HCT116 (cell line): Measurements from ENCODE around the gene PPIF. TPM values are rescaled to one million over a fixed set of nuclear protein-coding genes. Genes with fewer than 3 reads are reported as not detected.
A peak's percentile ranks its signal among the peaks of the same experiment; 100 is the strongest.

Experiments
- ATAC-seq: fragments of 200-7000 bp; cut with Tn5 transposase; 2 replicates; pipeline ENCODE4 v1.9.1; 2020; ENCODE audit warnings: mild to moderate bottlenecking, moderate library complexity
- BruUV-seq: library from RNA; stranded (reverse); fragments of 400-500 nt; replicated peaks from 2 replicates; lab custom pipeline; 2021; lab: Mats Ljungman, UMichigan
- CTCF ChIA-PET: fragments of 300-600 bp; sonication (Branson Sonifier 250); formaldehyde crosslinking; loops from one replicate; lab custom pipeline; 2021; ENCODE audit warnings: antibody characterized with exemption; lab: Charles Lee
- POLR2A ChIA-PET: fragments of 300-600, 350-600 bp; sonication (Branson Sonifier 250); formaldehyde crosslinking; loops from one replicate; lab custom pipeline; 2021; ENCODE audit warnings: antibody characterized with exemption; lab: Charles Lee
- RAD21 ChIA-PET, 2 experiments: fragments of 300-600 bp; sonication (Branson Sonifier 250); formaldehyde crosslinking; loops; one replicate each; lab custom pipeline; 2023; ENCODE audit warnings: low total read pairs in 2 of 2; ENCODE audit not compliant: uncharacterized antibody in 2 of 2, unreplicated experiment in 2 of 2, low non-redundant PET in 1 of 2; lab: Charles Lee
- DNase-seq: peaks from one replicate; pipeline ENCODE4 v3.0.0-alpha.2; 2010; ENCODE audit warnings: low read depth, low spot score
- H2AFZ ChIP-seq: fragments of 200-600 bp; shearing (Covaris generic), sonication (generic); 2 replicates; pipeline ENCODE4 v1.6.1; 2017; ENCODE audit warnings: low read depth, mixed run types, mixed read lengths, antibody characterized with exemption, low read length; ENCODE audit not compliant: poor library complexity, severe bottlenecking
- H3K27ac ChIP-seq: 2 replicates; pipeline ENCODE4 v1.5.1; 2012; ENCODE audit warnings: low read depth, low read length
- H3K27me3 ChIP-seq: fragments of 200-600 bp; sonication (generic); 2 replicates; pipeline ENCODE4 v1.6.1; 2016; ENCODE audit warnings: mixed run types, low read length, mixed read lengths; ENCODE audit not compliant: insufficient read depth
- H3K36me3 ChIP-seq, 2 experiments: fragments of 200-500 bp in 1 of 2; fragments of 200-600 bp in 1 of 2; sonication (Bioruptor generic) in 1 of 2; sonication (generic) in 1 of 2; 2 replicates each; pipeline versions ENCODE4 v1.5.1 to v1.6.1; 2014 to 2016; ENCODE audit warnings: low read length in 2 of 2, inconsistent platforms in 1 of 2, mixed read lengths in 1 of 2, mixed run types in 1 of 2; ENCODE audit not compliant: insufficient read depth in 2 of 2, control insufficient read depth in 1 of 2
- H3K4me1 ChIP-seq, 2 experiments: fragments of 200-600 bp in 1 of 2; sonication (generic) in 1 of 2; 2 replicates each; pipeline versions ENCODE4 v1.5.1 to v1.6.1; 2012 to 2017; ENCODE audit warnings: low read length in 2 of 2, inconsistent platforms in 1 of 2, mild to moderate bottlenecking in 1 of 2, mixed read lengths in 1 of 2, mixed run types in 1 of 2, moderate library complexity in 1 of 2; ENCODE audit not compliant: insufficient read depth in 2 of 2, control insufficient read depth in 1 of 2
- H3K4me2 ChIP-seq: fragments of 200-600 bp; sonication (generic); 2 replicates; pipeline ENCODE4 v1.6.1; 2017; ENCODE audit warnings: mixed run types, low read length, mixed read lengths
- H3K4me3 ChIP-seq, 2 experiments: fragments of 200-600 bp in 1 of 2; sonication (generic) in 1 of 2; replicated peaks in 1 of 2; 2 replicates each; pipeline ENCODE4 v1.5.1; 2011 to 2016; ENCODE audit warnings: low read length in 2 of 2, control low read depth in 1 of 2, low read depth in 1 of 2, mild to moderate bottlenecking in 1 of 2, mixed read lengths in 1 of 2, mixed run types in 1 of 2
- H3K79me2 ChIP-seq: fragments of 200-600 bp; sonication (generic); 2 replicates; pipeline ENCODE4 v1.6.1; 2017; ENCODE audit warnings: mild to moderate bottlenecking, mixed run types, low read length, moderate library complexity, mixed read lengths; ENCODE audit not compliant: insufficient read depth
- H3K9ac ChIP-seq: fragments of 200-600 bp; sonication (generic); 2 replicates; pipeline ENCODE4 v1.6.1; 2016; ENCODE audit warnings: low read length, mixed read lengths
- H3K9me2 ChIP-seq: fragments of 200-600 bp; sonication (generic), shearing (Covaris generic); 2 replicates; pipeline ENCODE4 v1.6.1; 2017; ENCODE audit warnings: mixed run types, mild to moderate bottlenecking, moderate library complexity; ENCODE audit not compliant: insufficient read depth
- H3K9me3 ChIP-seq, 2 experiments: fragments of 200-500 bp in 1 of 2; fragments of 200-600 bp in 1 of 2; sonication (Bioruptor generic) in 1 of 2; sonication (generic) in 1 of 2; 2 replicates each; pipeline ENCODE4 v1.6.1; 2014 to 2017; ENCODE audit warnings: low read length in 2 of 2, mixed read lengths in 2 of 2, inconsistent platforms in 1 of 2, low read depth in 1 of 2, mild to moderate bottlenecking in 1 of 2, mixed run types in 1 of 2, moderate library complexity in 1 of 2; ENCODE audit not compliant: control insufficient read depth in 1 of 2, insufficient read depth in 1 of 2
- H4K20me1 ChIP-seq: fragments of 200-600 bp; sonication (generic), shearing (Covaris generic); 2 replicates; pipeline ENCODE4 v1.6.1; 2017; ENCODE audit warnings: mixed run types, mild to moderate bottlenecking, moderate library complexity; ENCODE audit not compliant: insufficient read depth
- CBX3 ChIP-seq: IDR thresholded peaks from 2 replicates; pipeline ENCODE4 v1.6.1; 2012; ENCODE audit warnings: low read depth
- CEBPB ChIP-seq: IDR thresholded peaks from 2 replicates; pipeline ENCODE4 v1.6.1; 2012; ENCODE audit warnings: low read depth
- EZH2 ChIP-seq: fragments of 200-600 bp; sonication (generic); IDR thresholded peaks from 2 replicates; pipeline ENCODE4 v1.6.1; 2017; ENCODE audit warnings: antibody characterized with exemption, mixed run types
- FOSL1 ChIP-seq: IDR thresholded peaks from 2 replicates; pipeline ENCODE4 v1.6.1; 2012; ENCODE audit warnings: low read depth
- POLR2AphosphoS5 ChIP-seq: IDR thresholded peaks from 2 replicates; pipeline ENCODE4 v1.6.1; 2011; ENCODE audit warnings: mild to moderate bottlenecking, low read depth, low read length, moderate library complexity
- SP1 ChIP-seq: IDR thresholded peaks from 2 replicates; pipeline ENCODE4 v1.6.1; 2012; ENCODE audit warnings: low read depth
- SRF ChIP-seq: IDR thresholded peaks from 2 replicates; pipeline ENCODE4 v1.6.1; 2012; ENCODE audit warnings: low read depth
- YY1 ChIP-seq: IDR thresholded peaks from 2 replicates; pipeline ENCODE4 v1.6.1; 2011; ENCODE audit warnings: low read length, low read depth, moderate library complexity, mild to moderate bottlenecking; ENCODE audit not compliant: insufficient replicate concordance; ENCODE audit errors: extremely low read depth
- ZNF274 ChIP-seq: fragments of 200-500 bp; sonication (Bioruptor generic); IDR thresholded peaks from 2 replicates; pipeline ENCODE4 v1.6.1; 2014; ENCODE audit warnings: mild to moderate bottlenecking, low read depth, low read length, inconsistent platforms
- intact Hi-C: fragments of 100-400 bp; cut with micrococcal nuclease; formaldehyde crosslinking; loops from 2 replicates; pipeline ENCODE4 v1.10.0; 2022
- total RNA-seq: library from RNA; stranded (reverse); gene quantifications from one replicate; pipeline ENCODE4 v1.2.1, GENCODE V29; 2021; ENCODE audit not compliant: unreplicated experiment
- TF ChIP-seq, protein P1 (sequence below): IDR thresholded peaks from 2 replicates; pipeline ENCODE4 v1.6.1; 2011; ENCODE audit warnings: mild to moderate bottlenecking, low read length, moderate library complexity; ENCODE audit not compliant: insufficient replicate concordance; ENCODE audit errors: extremely low read depth
- TF ChIP-seq, protein P2 (sequence below), 3 experiments: fragments of 200-600 bp in 1 of 3; sonication (generic) in 1 of 3; IDR thresholded peaks in 2 of 3; conservative IDR thresholded peaks in 1 of 3; 2 replicates each; pipeline ENCODE4 v1.5.1; 2012 to 2017; ENCODE audit warnings: low read depth in 2 of 3, low read length in 2 of 3, antibody characterized with exemption in 1 of 3, borderline replicate concordance in 1 of 3, control low read depth in 1 of 3, mild to moderate bottlenecking in 1 of 3, mixed read lengths in 1 of 3, mixed run types in 1 of 3, moderate library complexity in 1 of 3; ENCODE audit not compliant: insufficient read depth in 1 of 3
- TF ChIP-seq, protein P3 (sequence below): IDR thresholded peaks from 2 replicates; pipeline ENCODE4 v1.6.1; 2012

The PPIF gene
- total RNA-seq, 1 experiment from 2014 or later: 85.0 TPM

DNA sequence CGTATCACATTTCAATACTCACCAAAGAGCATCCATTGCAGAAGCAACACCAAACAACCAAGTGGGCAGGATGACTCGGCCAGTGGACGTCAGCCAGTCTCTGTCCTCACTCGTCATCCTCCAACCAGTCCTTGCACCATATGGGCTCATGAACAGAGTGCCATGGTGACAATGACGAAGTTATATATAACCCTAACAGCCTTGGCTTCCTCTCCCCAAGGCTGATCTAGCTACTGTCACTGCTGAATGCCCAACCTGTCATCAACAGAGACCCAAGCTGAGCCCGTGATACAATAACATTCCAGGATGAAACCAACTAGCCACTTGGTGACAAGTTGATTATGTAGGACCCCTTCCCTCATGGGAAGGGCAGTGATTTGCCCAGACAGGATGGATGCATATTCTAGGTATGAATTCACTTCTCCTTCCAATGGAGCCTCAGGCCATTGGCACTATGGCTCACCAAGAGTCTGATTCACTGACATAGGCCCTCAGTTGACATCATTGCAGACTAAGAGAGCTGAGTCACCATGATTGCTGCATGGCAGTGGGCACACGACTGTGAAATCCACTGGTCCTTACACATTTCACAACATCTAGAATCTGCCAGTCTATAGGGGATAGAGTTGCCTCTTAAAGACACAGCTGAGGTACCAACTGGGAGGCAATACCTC, 26.3 kb upstream of the PPIF start:
- no peaks in the 10 kb centered on the region for H3K27me3 ChIP-seq
- H4K20me1 ChIP-seq: no peaks in the 10 kb centered on the region
- no peak for TF ChIP-seq SP1
- 0 out of 2 replicates have a peak, but pooled peaks have one; percentile 16 for TF ChIP-seq CEBPB
- ATAC-seq (no peak), DNase-seq (no peak)
- ChIA-PET POLR2A (no interaction called here), RAD21 (no interaction called here), CTCF (no interaction called here)
- intact Hi-C loops: no loop called here
- H3K9me3 ChIP-seq: no peaks in the 10 kb centered on the region
- H2AFZ ChIP-seq: no peak overlapping the region
- H3K79me2 ChIP-seq: no peaks in the 10 kb centered on the region
- H3K4me2 ChIP-seq: peak overlapping the region; percentile 4; the same call in 1 of the 2 replicates
- no peak overlapping the region for H3K9ac ChIP-seq
- H3K4me3 ChIP-seq: no peak overlapping the region
- no TSS peak for BruUV-seq
- H3K27ac ChIP-seq: no peak overlapping the region
- peaks cover 20 to 35% of the 10 kb centered on the region in 2 experiments for H3K4me1 ChIP-seq
- no peaks in the 10 kb centered on the region for H3K9me2 ChIP-seq
- H3K36me3 ChIP-seq: no peaks in the 10 kb centered on the region

DNA sequence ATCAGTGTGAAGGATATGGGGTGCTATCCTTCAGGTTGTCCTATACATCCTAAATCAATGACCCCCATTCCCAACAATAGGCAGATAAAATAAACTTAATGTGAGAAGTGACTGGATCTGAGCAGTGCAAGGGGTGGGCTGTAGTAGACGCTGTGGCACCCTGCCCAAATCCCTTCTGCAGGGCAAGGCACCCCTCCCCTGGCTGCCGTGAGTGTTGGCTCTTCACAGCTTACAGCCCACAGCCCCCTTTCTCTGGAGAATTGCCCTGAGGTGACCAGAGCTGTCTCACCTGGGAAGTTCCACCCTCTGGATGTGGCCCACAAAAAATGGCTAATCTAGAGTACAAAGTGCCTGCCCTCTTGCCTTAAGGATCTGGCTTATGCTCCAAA, 25.8 kb upstream of the PPIF start:
- RAD21 ChIA-PET: no interaction called here
- Histone ChIP-seq H3K9me2 (no peaks in the 10 kb centered on the region), H3K27me3 (no peaks in the 10 kb centered on the region), H3K9ac (no peak overlapping the region), H3K36me3 (no peaks in the 10 kb centered on the region), H3K27ac (no peak overlapping the region), H3K4me1 (peaks cover 17 to 33% of the 10 kb centered on the region in 2 experiments), H3K9me3 (no peaks in the 10 kb centered on the region), H4K20me1 (no peaks in the 10 kb centered on the region), H3K4me3 (no peak overlapping the region), H2AFZ (no peak overlapping the region), H3K4me2 (no peak overlapping the region; the same call in 1 of the 2 replicates), H3K79me2 (no peaks in the 10 kb centered on the region)
- no TSS peak for BruUV-seq
- intact Hi-C loops: no loop called here
- POLR2A ChIA-PET: no interaction called here
- CTCF ChIA-PET: no interaction called here
- ATAC-seq (no peak), DNase-seq (no peak)
- TF ChIP-seq SRF: no peak
- TF ChIP-seq YY1: no peak
- TF ChIP-seq, protein P1, sequence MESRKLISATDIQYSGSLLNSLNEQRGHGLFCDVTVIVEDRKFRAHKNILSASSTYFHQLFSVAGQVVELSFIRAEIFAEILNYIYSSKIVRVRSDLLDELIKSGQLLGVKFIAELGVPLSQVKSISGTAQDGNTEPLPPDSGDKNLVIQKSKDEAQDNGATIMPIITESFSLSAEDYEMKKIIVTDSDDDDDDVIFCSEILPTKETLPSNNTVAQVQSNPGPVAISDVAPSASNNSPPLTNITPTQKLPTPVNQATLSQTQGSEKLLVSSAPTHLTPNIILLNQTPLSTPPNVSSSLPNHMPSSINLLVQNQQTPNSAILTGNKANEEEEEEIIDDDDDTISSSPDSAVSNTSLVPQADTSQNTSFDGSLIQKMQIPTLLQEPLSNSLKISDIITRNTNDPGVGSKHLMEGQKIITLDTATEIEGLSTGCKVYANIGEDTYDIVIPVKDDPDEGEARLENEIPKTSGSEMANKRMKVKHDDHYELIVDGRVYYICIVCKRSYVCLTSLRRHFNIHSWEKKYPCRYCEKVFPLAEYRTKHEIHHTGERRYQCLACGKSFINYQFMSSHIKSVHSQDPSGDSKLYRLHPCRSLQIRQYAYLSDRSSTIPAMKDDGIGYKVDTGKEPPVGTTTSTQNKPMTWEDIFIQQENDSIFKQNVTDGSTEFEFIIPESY: no peak
- no peak for TF ChIP-seq EZH2
- TF ChIP-seq SP1: no peak
- TF ChIP-seq ZNF274: no peak
- TF ChIP-seq, protein P2, sequence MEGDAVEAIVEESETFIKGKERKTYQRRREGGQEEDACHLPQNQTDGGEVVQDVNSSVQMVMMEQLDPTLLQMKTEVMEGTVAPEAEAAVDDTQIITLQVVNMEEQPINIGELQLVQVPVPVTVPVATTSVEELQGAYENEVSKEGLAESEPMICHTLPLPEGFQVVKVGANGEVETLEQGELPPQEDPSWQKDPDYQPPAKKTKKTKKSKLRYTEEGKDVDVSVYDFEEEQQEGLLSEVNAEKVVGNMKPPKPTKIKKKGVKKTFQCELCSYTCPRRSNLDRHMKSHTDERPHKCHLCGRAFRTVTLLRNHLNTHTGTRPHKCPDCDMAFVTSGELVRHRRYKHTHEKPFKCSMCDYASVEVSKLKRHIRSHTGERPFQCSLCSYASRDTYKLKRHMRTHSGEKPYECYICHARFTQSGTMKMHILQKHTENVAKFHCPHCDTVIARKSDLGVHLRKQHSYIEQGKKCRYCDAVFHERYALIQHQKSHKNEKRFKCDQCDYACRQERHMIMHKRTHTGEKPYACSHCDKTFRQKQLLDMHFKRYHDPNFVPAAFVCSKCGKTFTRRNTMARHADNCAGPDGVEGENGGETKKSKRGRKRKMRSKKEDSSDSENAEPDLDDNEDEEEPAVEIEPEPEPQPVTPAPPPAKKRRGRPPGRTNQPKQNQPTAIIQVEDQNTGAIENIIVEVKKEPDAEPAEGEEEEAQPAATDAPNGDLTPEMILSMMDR (IDR thresholded peaks at IDR 0.05 in 2 of 3, conservative IDR thresholded peaks at IDR 0.05 in 1 of 3; ENCODE audit: borderline replicate concordance in 1 of 3, insufficient read depth in 1 of 3, low read depth in 2 of 3, low read length in 2 of 3): no peak
- TF ChIP-seq POLR2AphosphoS5: no peak
- TF ChIP-seq, protein P3, sequence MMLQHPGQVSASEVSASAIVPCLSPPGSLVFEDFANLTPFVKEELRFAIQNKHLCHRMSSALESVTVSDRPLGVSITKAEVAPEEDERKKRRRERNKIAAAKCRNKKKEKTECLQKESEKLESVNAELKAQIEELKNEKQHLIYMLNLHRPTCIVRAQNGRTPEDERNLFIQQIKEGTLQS: no peak
- TF ChIP-seq CBX3: no peak
- TF ChIP-seq FOSL1: no peak
